Thyroid gland (tissue), 4 donors: Measurements from ENCODE around the gene GSG1L.

Experiments used
- POLR2A ChIP-seq, 2 donors: fragments of 450-650 bp; IDR thresholded peaks; one replicate each; pipeline ENCODE4 v1.6.1; 2017; ENCODE audit warnings: antibody characterized with exemption in 2 of 2, mild to moderate bottlenecking in 2 of 2, moderate library complexity in 1 of 2
- TF ChIP-seq, protein P1 (sequence below), 6 experiments: fragments of 200-600 bp in 3 of 6; fragments of 450-650 bp in 3 of 6; sonication (generic) in 3 of 6; IDR thresholded peaks; one replicate each; pipeline ENCODE4 v1.5.1; 2016 to 2019; ENCODE audit warnings: antibody characterized with exemption in 6 of 6, mild to moderate bottlenecking in 2 of 6, inconsistent platforms in 1 of 6, moderate library complexity in 1 of 6

GRCh38 chr16:28087675-28088300 lies 24.3 kb upstream of the GSG1L start:
- TF ChIP-seq, protein P1, sequence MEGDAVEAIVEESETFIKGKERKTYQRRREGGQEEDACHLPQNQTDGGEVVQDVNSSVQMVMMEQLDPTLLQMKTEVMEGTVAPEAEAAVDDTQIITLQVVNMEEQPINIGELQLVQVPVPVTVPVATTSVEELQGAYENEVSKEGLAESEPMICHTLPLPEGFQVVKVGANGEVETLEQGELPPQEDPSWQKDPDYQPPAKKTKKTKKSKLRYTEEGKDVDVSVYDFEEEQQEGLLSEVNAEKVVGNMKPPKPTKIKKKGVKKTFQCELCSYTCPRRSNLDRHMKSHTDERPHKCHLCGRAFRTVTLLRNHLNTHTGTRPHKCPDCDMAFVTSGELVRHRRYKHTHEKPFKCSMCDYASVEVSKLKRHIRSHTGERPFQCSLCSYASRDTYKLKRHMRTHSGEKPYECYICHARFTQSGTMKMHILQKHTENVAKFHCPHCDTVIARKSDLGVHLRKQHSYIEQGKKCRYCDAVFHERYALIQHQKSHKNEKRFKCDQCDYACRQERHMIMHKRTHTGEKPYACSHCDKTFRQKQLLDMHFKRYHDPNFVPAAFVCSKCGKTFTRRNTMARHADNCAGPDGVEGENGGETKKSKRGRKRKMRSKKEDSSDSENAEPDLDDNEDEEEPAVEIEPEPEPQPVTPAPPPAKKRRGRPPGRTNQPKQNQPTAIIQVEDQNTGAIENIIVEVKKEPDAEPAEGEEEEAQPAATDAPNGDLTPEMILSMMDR (IDR thresholded peaks at IDR 0.05) = no peak
- TF ChIP-seq POLR2A (IDR thresholded peaks at IDR 0.05) = no peak
